Right lobe of liver (tissue), 4 donors: ENCODE data around the gene GALR1.

Experiments
- CTCF ChIP-seq, 4 donors: fragments of 200-600 bp in 3 of 4; fragments of 450-650 bp in 1 of 4; IDR thresholded peaks; one replicate each; pipeline versions ENCODE4 v1.5.1 to v1.8.0; 2016 to 2022; ENCODE audit warnings: antibody characterized with exemption in 4 of 4, mild to moderate bottlenecking in 2 of 4
- POLR2A ChIP-seq: fragments of 450-650 bp; IDR thresholded peaks from one replicate; pipeline ENCODE4 v1.6.1; 2017; ENCODE audit warnings: antibody characterized with exemption, mild to moderate bottlenecking
- donor health status: DM: no; HTN: no; CAD: no.
- donor health status: DM: no; HTN: no; CAD: no.
- donor health status: DM: no; HTN: yes; CAD: no.

DNA sequence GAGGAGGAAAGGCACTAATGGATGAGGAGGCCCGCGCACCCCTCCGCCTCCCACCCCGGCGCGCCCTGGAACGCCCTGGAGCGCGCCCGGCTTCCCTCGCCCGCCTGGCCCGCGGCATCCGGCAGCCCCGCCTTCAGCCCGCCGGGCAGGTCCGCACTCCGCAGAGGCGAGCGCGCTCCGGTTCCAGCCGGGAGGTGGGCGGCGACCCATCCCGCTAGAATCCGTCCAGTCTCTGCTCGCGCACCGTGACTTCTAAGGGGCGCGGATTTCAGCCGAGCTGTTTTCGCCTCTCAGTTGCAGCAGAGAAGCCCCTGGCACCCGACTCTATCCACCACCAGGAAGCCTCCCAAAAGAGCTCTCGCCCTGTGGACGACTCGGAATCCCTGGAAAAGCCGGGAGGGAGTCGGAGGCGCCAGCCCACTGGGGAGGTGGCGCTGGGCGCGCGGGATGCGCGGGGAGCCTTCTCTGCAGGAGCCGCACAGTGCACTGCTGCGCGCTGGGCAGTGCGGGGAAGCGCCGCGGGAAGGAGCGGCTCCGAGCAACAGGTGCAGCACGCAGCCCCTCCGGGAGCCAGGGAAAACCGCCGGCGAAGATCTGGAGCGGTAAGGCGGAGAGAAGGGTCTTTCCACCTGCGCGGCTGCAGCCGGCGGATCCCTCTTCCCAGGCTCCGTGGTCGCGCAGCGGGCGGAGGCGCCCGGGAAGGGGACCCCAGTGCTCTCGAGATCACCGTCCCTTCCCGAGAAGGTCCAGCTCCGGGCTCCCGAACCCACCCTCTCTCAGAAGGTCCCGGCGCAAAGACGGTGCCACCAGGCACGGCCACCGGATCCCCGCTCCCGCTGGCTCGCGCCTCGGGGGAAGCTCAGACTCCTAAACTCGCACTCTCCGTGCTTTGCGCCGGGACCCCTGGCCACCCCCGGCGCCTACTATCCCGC, at the start of gene GALR1:
- TF ChIP-seq CTCF (IDR thresholded peaks at IDR 0.05) (no peak), POLR2A (no peak)
